Measurements from ENCODE around the gene NUDT7. TPM values are rescaled to one million over a fixed set of nuclear protein-coding genes. Genes with fewer than 3 reads are reported as not detected.
A peak's percentile ranks its signal among the peaks of the same experiment; 100 is the strongest.

NUDT7 gene
- total and polyA plus RNA-seq, 11 donors = 10.6 to 86.4 (median 31.0) TPM

DNA sequence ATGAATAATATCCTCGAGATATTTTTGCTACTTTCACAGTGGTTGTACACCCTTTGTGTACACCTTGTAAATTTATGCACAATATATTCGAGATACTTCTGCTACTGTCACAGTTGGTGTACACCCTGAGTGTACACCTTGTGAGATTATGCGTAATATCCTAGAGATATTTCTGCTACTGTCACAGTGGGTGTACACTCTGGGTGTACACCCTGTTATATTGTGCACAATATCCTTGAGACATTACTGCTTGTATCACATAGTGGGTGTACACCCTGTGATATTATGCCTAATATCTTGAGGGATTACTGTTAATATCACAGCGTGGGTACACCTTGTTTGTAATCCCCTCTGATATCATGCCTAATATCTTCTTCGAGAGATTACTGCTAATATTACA, 7.2 kb upstream of the NUDT7 start:
- intact Hi-C loops (cut with DNase I) = no loop called here

GRCh38 chr16:77721752-77722308, 484 bp upstream of the NUDT7 start:
- Histone ChIP-seq H3K4me1 (peaks cover 0 to 16% (median 7%) of the 10 kb centered on the region in 12 donors), H3K27ac (peak overlapping the region in 5 of 12 donors; percentile 4 to 95 (median 40)), H3K4me3 (peak overlapping the region in 10 of 12 donors; percentile 22 to 97 (median 79)), H3K9me3 (no peaks in the 10 kb centered on the region), H3K27me3 (no peaks in the 10 kb centered on the region), H3K36me3 (peaks cover 0 to 10% (median 0%) of the 10 kb centered on the region in 9 donors)
- ATAC-seq (no peak), DNase-seq (no peak)
- TF ChIP-seq POLR2A (IDR thresholded peaks at IDR 0.05) (no peak), CTCF (IDR thresholded peaks at IDR 0.05) (no peak)
- intact Hi-C loops (cut with DNase I) = loop anchor here in 2 of 10 donors (2.0 to 5.0 kb wide), 4 partner anchors 135 to 530 kb away; partner anchors contain the start of genes MON1B (in 1 of the 2) and WWOX (in 1 of the 2)
- 57 to 64% (median 62%) methylated on average over 12 of the region's 12 CpGs for WGBS, 4 donors

More for the DNA sequence above, 7.2 kb upstream of the NUDT7 start:
- no peaks in the 10 kb centered on the region for H3K27me3 ChIP-seq
- no peak for ATAC-seq
- H3K27ac ChIP-seq = no peak overlapping the region
- H3K4me3 ChIP-seq = no peak overlapping the region
- no peaks in the 10 kb centered on the region for H3K36me3 ChIP-seq
- no peaks in the 10 kb centered on the region for H3K4me1 ChIP-seq
- TF ChIP-seq CTCF (IDR thresholded peaks at IDR 0.05) = no peak
- no peak for TF ChIP-seq POLR2A (IDR thresholded peaks at IDR 0.05)
- H3K9me3 ChIP-seq = no peaks in the 10 kb centered on the region
- DNase-seq = no peak
- 76 to 88% (median 84%) methylated on average over 5 of the region's 5 CpGs for WGBS, 4 donors

DNA sequence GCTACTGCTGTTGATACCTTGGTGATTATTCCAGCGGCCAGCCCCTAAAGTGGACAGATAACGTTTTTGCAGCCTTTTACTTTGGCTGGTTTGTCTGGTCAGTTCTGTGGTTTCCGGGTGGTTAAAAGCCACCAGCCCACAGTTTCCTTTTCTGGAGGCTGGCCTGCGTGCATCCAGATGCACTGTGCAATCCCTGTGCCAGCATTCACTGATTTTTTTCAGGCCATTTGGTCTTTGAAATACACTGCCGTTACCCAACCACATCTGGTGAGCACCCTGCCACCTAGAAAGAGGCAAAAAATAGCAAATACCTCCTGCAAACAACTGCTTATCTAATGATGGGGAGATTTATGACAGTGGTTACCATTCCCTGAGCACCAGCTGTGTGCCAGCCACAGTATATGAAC, 797 bp downstream of the NUDT7 start:
- TF ChIP-seq POLR2A (IDR thresholded peaks at IDR 0.05) (no peak), CTCF (IDR thresholded peaks at IDR 0.05) (no peak)
- peak overlapping the region; percentile 83 to 96 (median 92) for H3K27ac ChIP-seq
- H3K4me1 ChIP-seq = peaks cover 0 to 16% (median 7%) of the 10 kb centered on the region in 12 donors
- peak in 3 of 4 donors; percentile 12 to 44 (median 37) for ATAC-seq
- peak in 4 of 5 donors; percentile 23 to 42 (median 26) for DNase-seq
- 1 to 6% (median 1%) methylated on average over 5 of the region's 5 CpGs for WGBS, 4 donors
- peaks cover 0 to 14% (median 0%) of the 10 kb centered on the region in 9 donors for H3K36me3 ChIP-seq
- H3K9me3 ChIP-seq = no peaks in the 10 kb centered on the region
- H3K4me3 ChIP-seq = peak overlapping the region; percentile 66 to 97 (median 81)
- intact Hi-C loops (cut with DNase I) = loop anchor here in 2 of 10 donors (2.0 to 5.0 kb wide), 4 partner anchors 134 to 531 kb away; partner anchors contain the start of genes MON1B (in 1 of the 2) and WWOX (in 1 of the 2)
- no peaks in the 10 kb centered on the region for H3K27me3 ChIP-seq

GRCh38 chr16:77724174-77724573, 1.9 kb downstream of the NUDT7 start:
- Histone ChIP-seq H3K9me3 (no peaks in the 10 kb centered on the region), H3K36me3 (peaks cover 0 to 14% (median 1%) of the 10 kb centered on the region in 9 donors), H3K4me1 (peaks cover 0 to 16% (median 7%) of the 10 kb centered on the region in 12 donors), H3K27ac (no peak overlapping the region), H3K4me3 (no peak overlapping the region), H3K27me3 (no peaks in the 10 kb centered on the region)
- WGBS, 4 donors = 91 to 98% (median 97%) methylated on average over 7 of the region's 7 CpGs
- TF ChIP-seq CTCF (IDR thresholded peaks at IDR 0.05) (no peak), POLR2A (IDR thresholded peaks at IDR 0.05) (no peak)
- intact Hi-C loops (cut with DNase I) = loop anchor here in 2 of 10 donors (5.0 kb wide), 3 partner anchors 133 to 532 kb away; partner anchors contain the start of gene MON1B (in 1 of the 2)
- ATAC-seq = no peak
- DNase-seq = no peak

Measured in heart left ventricle (tissue), 16 donors.